Stimulated activated CD4-positive, alpha-beta T cell treated with anti-CD3 and anti-CD28 coated beads, TNF-alpha, amount 100 ng/mL, for 1 hour (primary cell): ENCODE results near the gene C2CD4D.

Experiments
- DNase-seq, 3 donors: peaks; one replicate each; pipeline ENCODE4 v3.0.0-alpha.2; 2020; ENCODE audit warnings: low read depth in 3 of 3, low spot score in 1 of 3

The C2CD4D gene

GRCh38 chr1:151790940-151791651 lies 48.5 kb downstream of the C2CD4D start:
- DNase-seq: no peak

GRCh38 chr1:151790071-151790939 lies 49.3 kb downstream of the C2CD4D start, which contains the start of gene TDRKH:
Gene TDRKH, minus strand, starts transcription at chr1:151790500. Its CDS starts 7,478 bp downstream, at chr1:151783022.
- peak; percentile 96 to 97 (median 96) for DNase-seq
